IMR-90 (cell line): ENCODE results near the gene NRCAM.

Experiments
- BHLHE40 ChIP-seq: fragments of 150-350 bp; IDR thresholded peaks from 2 replicates; pipeline ENCODE4 v1.6.1; 2016; ENCODE audit warnings: mild to moderate bottlenecking, low read depth, low read length
- CTCF ChIP-seq: conservative IDR thresholded peaks from 2 replicates; pipeline ENCODE4 v1.5.1; 2012; ENCODE audit warnings: mild to moderate bottlenecking, low read depth, low read length, improper control_type of control experiment
- MAZ ChIP-seq: IDR thresholded peaks from 2 replicates; pipeline ENCODE4 v1.6.1; 2012; ENCODE audit warnings: low read depth, mild to moderate bottlenecking, low read length, improper control_type of control experiment, moderate library complexity, borderline replicate concordance
- POLR2A ChIP-seq: IDR thresholded peaks from 2 replicates; pipeline ENCODE4 v1.6.1; 2012; ENCODE audit warnings: mild to moderate bottlenecking, low read depth, low read length
- RAD21 ChIP-seq: IDR thresholded peaks from 2 replicates; pipeline ENCODE4 v1.6.1; 2012; ENCODE audit warnings: low read length, improper control_type of control experiment
- RCOR1 ChIP-seq: IDR thresholded peaks from 2 replicates; pipeline ENCODE4 v1.6.1; 2012; ENCODE audit warnings: mild to moderate bottlenecking, low read length, improper control_type of control experiment; ENCODE audit not compliant: insufficient replicate concordance
- SMC3 ChIP-seq: fragments of 150-350 bp; IDR thresholded peaks from 2 replicates; pipeline ENCODE4 v1.6.1; 2016; ENCODE audit warnings: low read depth, mild to moderate bottlenecking, antibody characterized with exemption, low read length, moderate library complexity
- TF ChIP-seq, protein P1 (sequence below): fragments of 150-350 bp; IDR thresholded peaks from 2 replicates; pipeline ENCODE4 v1.6.1; 2016; ENCODE audit warnings: low read depth, mild to moderate bottlenecking, low read length, moderate library complexity, borderline replicate concordance

- TF ChIP-seq CTCF (no peak), POLR2A (no peak), MAZ (no peak), RAD21 (no peak), SMC3 (no peak), BHLHE40 (no peak), RCOR1 (no peak)
- TF ChIP-seq, protein P1, sequence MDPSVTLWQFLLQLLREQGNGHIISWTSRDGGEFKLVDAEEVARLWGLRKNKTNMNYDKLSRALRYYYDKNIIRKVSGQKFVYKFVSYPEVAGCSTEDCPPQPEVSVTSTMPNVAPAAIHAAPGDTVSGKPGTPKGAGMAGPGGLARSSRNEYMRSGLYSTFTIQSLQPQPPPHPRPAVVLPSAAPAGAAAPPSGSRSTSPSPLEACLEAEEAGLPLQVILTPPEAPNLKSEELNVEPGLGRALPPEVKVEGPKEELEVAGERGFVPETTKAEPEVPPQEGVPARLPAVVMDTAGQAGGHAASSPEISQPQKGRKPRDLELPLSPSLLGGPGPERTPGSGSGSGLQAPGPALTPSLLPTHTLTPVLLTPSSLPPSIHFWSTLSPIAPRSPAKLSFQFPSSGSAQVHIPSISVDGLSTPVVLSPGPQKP: no peak
Observed at GRCh38 chr7:108227366-108227765, 228.9 kb downstream of the NRCAM start.
